HPDE6-E6E7 (cell line): ENCODE results near the gene SP140L.
"Not testable (repeated sequence)": the region's sequence is repeated elsewhere in the genome, so short reads cannot be mapped to it uniquely, and the experiment has no call there.

ENCODE experiments used
- DNase-seq: peaks from one replicate; pipeline ENCODE4 v3.0.0; 2011; ENCODE audit warnings: missing footprints; ENCODE audit errors: extremely low spot score

The SP140L gene

GRCh38 chr2:230418341-230419016 lies 91.5 kb downstream of the SP140L start:
- no peak for DNase-seq

- no peak for DNase-seq
Observed at GRCh38 chr2:230419181-230419580, 92.2 kb downstream of the SP140L start.

- no peak for DNase-seq
Observed at GRCh38 chr2:230422149-230422548, 95.2 kb downstream of the SP140L start.

GRCh38 chr2:230423851-230424458 lies 97.0 kb downstream of the SP140L start:
- DNase-seq: peak; percentile 29

- DNase-seq: no peak
Observed at GRCh38 chr2:230425377-230425776, 98.4 kb downstream of the SP140L start.

- no peak for DNase-seq
Observed at GRCh38 chr2:230429513-230429912, 102.5 kb downstream of the SP140L start.

GRCh38 chr2:230430957-230431910 lies 104.2 kb downstream of the SP140L start:
- DNase-seq: no peak

GRCh38 chr2:230434677-230435324 lies 107.8 kb downstream of the SP140L start:
- no peak for DNase-seq

- DNase-seq: no peak
Observed at GRCh38 chr2:230435431-230435830, 108.4 kb downstream of the SP140L start.

GRCh38 chr2:230439121-230439520 lies 112.1 kb downstream of the SP140L start:
- DNase-seq: not testable (repeated sequence)

GRCh38 chr2:230439590-230439989 lies 112.6 kb downstream of the SP140L start:
- DNase-seq: no peak

- DNase-seq: no peak
Observed at GRCh38 chr2:230441227-230441897, 114.4 kb downstream of the SP140L start.

- DNase-seq: no peak
Observed at GRCh38 chr2:230443541-230443940, 116.5 kb downstream of the SP140L start.

GRCh38 chr2:230444832-230445231 lies 117.8 kb downstream of the SP140L start:
- no peak for DNase-seq

GRCh38 chr2:230447036-230447435 lies 120.0 kb downstream of the SP140L start:
- DNase-seq: no peak

- DNase-seq: no peak
Observed at GRCh38 chr2:230447455-230448451, 120.8 kb downstream of the SP140L start.

- no peak for DNase-seq
Observed at GRCh38 chr2:230449901-230450467, 123.0 kb downstream of the SP140L start.

- no peak for DNase-seq
Observed at GRCh38 chr2:230453006-230453405, 126.0 kb downstream of the SP140L start.
